ENCODE measurements around the gene LOC128125822.
A peak's percentile ranks its signal among the peaks of the same experiment; 100 is the strongest.

The LOC128125822 gene

DNA sequence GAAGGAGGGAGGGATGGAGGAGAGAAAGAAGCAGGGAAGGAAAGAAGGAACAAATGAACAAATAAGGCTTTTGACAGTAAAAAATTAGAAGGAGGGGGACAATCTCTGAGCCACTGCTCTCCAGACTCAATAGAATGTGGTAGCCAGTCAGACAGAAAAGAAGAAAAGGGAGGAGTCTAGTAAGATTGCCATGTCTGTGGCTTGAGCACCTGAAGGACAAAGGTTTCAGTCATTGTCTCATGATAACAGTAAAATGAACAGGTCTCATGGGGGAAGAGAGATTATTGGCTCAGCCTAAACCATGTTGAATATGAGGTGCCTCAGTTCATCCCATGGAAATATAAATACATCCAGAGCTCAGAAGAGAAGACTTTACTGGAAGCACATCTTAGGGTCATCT is 14.0 kb upstream of the LOC128125822 start:
- no peak for DNase-seq

DNA sequence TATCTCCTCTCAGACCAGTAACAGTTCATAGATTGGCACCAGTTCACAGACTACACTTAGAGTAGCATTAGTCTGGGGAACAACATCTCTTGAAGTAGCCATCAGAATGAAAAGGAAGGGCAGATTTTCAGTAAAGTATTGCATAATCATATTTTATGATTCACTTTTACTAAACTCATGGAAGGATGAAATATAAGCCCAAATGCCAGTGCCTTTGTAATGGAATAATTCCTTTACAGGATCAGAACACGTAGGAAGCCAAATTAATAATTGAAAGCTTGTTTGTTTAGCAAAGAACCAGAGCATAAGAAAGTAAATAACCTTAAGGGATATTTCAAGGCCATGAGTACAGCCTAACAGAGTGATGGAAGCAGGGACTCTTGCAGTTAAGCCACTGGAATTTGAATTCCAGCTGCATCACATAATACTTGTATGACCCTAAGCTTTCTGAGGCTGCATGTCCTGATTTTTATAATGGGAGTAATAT is 11.4 kb upstream of the LOC128125822 start:
- DNase-seq: no peak

DNA sequence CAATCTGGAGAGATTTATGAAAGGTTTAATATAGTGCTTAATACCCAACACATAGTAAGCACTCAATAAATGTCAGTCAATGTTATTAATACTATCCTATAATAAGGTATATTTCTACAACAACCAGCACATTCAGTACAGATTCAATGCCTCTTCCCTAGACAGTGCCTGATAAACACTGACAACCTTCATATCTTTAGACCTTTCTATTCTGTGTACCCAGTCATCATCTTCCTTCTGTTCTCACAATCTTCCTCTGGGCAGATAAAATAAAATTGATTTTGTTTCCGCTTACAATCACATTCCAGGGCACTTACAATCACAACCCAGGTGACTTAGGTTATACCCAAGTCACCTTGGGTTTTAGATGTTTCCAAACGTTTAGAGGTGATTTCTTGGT is 11.0 kb upstream of the LOC128125822 start:
- DNase-seq: no peak

DNA sequence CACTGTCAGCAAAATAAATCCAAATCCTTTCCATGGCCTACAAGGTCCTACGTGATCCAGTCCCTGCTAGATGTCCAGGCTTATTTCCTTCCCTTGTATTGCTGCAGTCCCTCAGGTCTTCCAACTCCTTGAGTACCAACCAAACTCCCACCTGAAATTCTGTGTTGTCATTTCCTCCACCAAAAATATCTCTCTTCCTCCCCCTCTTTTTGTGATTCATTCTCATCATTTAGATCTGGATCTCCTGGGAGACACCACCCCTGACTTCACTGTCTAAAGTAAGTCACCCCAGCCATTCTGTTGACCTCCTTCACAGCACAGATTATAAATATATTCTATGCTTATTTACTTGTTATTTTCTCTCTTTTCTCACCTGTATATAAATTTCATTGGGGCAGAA is 9.0 kb upstream of the LOC128125822 start:
- DNase-seq: no peak

DNA sequence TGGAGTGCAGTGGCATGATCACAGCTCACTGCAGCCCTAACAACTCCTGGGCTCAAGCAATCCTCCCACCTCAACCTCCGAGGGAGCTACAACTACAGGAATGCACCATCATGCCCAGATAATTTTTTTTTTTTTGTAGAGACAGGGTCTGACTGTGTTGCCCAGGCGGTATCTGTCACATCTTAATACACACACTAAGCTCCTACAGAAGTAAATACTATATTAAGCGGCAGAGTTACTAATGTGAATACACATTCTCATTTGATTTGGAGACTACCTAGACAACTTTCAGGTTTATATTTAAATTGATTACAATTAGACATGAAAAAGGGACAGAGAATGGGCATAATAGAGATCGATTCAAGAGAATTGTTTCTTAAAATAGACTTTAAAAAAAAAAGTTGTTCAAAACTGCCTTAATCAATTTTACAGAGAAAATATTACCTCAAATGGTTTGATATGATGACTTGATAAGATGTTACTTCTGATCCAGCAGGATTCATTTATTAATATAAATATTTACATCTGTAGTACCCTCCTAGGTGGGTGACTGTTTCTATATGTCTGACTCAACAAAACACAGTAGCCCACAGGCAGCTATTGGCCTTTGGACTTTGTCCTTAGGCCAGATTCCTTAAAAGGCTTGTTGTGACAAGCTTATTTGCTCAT is 7.1 kb upstream of the LOC128125822 start:
- no peak for DNase-seq

DNA sequence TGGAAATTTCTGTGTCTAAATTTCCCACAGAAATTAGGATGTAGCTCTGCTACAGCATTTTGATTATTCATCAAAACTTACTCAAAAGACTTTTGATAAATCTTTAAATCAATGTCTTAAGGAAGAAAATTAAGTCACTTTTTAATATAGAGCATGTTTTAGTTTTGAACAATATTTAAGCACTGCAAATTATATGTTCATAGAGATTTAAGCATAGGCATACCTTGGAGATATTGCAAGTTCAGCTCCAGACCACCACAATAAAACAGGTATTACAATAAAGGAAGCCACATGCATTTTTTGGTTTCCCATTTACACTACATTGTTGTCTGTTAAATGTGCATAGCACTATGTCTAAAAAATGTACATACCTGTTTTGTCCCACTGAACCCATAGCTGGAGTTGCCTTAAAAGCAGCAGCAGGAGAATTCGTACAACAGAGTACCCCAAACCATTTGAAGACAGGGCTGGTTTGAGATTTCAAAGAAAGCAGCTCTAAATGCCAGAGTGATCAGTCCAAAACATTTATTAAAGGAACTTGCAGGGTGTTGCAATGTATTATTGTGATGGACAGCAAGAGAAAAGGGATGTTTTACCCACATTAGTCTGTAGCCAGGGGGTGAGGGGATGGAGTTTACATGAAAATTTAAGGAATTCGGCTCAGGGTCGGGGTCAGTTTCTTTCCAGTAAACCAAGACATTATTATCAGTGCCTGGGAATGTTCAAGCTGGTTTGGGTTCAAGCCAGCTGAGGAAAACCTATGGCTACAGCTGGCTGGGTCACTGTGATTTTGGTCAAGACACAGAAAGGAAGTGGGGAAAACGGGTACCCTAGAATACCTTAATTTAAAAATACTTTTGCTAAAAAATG is 6.3 kb upstream of the LOC128125822 start:
- no peak for DNase-seq

DNA sequence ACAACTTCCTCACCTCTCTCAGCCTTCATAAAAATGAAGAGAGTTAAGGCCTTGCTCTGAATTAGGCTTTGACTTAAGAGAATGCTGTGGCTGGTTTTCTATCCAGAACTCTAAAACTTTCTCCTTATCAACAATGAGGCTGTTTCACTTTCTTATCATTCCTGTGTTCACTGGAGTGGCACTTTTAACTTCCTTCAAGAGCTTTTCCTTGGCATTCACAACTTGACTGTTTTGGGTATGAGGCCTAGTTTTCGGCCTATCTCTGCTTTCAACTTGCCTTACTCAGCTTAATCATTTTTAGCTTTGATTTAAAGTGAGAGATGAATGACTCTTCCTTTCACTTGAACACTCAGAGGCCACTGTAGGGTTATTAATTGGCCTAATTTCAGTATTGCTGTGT is 4.3 kb upstream of the LOC128125822 start:
- DNase-seq: no peak

DNA sequence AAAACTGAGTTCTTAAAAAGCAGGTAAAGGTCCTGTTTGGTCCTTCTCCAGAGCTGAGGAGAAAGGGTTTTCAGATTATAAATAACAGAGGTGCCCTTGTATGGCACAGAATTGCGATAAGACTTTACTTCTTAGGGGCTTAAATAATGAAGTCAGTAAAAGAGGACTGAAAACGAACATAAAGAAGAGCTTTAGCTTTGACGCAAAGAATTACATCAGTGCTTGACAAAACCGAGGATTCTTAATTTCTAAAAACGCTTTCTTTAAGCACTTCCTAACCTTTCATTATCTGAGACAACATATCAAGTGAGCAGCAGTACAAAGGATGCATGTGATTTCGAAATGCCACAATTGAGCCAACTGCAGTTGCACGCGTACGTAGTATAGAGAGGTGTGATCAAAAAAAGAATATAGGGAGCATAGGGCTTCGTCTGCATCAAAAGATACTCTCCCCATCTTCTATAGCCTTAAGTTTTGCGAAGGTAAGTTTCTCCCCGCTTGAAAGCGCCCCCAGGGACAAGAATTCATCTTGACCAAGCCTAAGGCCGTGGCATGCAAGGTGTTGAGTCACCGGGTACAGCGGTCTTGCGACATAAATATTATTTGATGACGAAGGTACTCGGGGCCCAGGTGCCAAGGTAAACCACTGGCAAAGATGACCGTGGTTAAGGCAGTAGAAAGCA is 778 bp upstream of the LOC128125822 start:
- DNase-seq: no peak

DNA sequence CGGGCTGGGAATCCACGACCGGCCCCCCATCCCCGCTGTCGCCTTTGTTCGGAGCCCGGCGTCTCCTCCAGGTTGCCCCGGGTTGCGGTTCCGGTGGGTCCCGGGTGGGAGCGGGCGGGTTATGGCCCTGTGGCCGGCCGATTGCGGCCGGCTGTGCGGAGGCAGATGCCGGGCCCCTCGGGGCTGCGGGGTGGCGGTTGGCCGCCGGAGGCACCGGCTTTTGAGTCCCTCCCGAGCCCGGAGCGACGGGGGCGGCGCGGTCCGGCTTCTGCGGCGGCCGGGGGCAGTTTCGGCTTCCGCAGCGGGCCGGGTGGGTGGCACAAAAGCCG is 431 bp downstream of the LOC128125822 start:
- peak; percentile 88 for DNase-seq

DNA sequence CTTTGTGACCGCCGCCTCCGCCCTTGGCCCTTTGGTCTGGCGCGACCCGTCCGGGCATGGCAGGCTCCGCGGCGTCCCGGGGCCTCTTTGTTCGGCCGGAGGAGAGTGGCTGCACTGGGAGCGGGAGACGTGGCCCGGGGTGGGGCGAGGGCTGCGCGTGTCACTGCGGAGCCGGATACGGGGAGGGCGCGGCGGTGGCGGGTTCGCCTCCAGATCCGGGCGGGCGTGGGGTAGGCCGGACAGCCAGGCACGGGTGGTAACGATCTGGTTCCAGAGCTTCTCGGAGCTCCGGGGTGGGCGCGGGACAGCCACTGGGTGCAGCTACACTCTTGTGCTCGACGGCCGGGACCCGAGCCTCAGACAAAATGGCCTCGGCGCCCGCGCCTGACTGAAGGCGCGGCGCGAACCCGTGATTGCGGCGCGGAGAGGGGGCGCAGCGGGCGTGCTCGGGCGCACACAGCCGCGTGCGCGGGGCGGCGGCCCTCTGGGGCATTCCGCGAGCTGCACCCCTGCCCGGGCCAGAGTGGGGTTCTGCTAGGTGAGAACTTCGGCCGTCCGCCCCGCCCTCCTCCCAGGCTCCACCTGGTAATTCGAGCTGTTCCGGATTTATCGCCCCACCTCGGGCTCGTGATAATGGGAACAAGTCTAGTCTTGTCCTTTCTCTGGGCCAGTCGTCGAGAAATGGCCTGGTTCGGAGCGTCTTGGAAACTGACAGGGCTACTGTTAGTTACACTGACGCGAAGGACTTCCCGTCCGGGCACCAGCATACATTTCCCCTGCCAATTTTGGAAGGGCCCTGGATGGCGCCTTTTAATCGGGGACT is 1.0 kb downstream of the LOC128125822 start:
- DNase-seq: peak; percentile 95

DNA sequence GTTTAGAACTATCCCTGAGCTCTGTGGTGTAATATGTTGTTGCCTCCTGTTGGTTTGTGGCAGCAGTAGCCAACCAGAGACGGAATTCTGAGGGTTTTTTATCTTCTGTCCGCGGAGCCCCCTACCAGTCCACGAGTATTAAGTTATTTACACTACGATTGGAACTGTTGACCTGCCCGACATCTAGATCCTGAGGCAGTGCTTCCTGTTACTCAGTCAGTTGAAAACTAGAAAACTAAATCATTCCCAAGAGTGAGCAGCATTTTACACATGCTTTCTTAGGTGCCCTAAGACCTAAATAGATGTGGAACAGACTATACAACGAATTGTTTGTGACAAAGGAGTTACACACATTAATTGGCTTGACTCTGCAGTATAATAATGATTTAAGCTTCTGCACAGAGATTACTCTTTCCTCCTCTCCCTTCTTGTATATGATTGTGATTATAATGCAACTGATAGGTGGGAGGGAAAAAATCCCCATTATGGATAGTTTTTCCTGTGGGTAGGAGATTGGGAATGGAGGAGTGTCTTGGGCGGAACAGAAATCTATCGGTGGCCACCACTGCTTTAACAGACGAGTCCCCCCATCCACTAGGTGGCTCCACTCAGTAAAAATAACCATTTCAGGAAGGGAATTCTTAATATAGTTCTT is 1.7 kb downstream of the LOC128125822 start:
- no peak for DNase-seq

DNA sequence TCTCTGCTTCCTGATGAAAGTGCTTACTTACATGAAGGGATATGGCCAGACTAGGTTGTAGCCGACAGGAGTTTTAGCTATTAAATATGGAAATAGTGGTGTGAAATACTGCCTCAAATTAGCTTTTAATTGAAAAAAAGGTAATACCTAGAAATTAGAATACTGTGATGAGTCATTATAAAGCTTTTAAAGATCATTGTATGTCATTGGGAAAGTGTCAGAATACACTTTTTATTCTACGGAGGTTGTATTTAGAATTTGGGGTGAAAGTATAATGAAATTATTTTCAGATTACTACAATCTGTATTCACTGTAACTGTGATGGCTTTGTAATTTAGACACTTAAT is 2.2 kb downstream of the LOC128125822 start:
- no peak for DNase-seq

DNA sequence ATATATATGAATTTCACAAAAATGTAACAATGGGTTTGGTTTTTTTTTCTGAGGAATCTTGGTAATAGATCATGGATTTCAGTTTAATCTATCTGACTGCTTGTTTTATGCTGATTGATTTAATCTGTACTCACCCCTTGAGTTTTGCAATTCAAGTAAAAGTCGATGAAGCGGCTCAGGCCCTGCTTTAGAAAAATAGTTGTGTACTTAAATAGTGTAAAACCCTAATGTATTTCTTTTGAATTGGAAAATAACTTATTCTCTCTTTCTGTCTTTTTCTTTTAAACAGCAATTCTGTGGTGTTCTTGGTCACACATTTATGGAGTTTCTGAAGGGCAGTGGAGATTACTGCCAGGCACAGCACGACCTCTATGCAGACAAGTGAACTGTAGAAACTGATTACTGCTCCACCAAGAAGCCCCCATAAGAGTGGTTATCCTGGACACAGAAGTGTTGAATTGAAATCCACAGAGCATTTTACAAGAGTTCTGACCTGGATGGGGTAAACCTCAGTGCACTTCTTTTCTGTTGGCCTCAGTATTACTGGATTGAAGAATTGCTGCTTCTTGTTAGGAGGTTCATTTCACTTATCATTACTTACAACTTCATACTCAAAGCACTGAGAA is 4.0 kb downstream of the LOC128125822 start:
- DNase-seq: no peak

DNA sequence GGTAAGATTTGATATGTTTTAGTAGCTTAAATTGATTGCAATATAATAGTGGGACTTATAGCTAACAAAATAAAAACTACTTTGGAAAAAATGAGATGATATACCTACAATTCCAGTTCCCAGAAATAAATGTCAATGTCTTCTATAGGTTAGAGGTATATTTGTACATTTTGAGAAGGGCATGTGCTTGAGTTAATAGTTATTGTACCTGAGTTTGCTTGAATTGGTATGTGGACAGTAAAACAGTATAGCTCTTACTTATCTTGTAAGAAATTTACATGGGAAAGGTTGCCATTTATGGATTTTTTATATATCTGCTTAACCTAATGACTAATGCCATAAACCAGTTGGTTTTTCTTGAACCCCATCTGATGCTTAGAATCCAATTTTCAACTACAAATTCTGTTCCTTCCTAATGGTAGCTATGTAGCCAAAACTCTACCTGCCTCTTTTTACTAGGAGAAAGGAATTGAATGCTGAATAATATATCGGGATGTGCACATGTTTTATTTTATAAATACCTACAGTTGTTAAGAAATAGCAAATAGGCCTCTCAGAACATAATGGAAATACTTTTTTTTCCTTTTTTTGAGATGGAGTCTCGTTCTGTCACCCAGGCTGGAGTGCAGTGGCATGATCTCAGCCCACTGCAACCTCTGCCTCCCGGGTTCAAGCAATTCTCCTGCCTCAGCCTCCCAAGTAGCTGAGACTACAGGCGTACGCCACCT is 4.9 kb downstream of the LOC128125822 start:
- no peak for DNase-seq

DNA sequence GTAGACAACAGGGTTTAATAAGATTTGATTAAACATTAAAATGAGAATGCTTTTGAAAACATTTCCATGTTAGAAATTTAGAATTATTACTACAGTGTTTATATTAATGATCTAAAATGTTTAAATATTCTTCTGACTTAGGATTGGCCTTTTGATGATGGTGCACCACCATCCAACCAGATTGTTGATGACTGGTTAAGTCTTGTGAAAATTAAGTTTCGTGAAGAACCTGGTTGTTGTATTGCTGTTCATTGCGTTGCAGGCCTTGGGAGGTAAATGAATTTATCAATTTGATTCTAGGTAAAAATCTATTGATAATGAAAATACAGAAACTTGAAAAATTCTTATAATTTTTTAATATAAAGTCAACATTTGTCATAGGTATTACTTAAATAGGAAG is 6.5 kb downstream of the LOC128125822 start:
- no peak for DNase-seq

DNA sequence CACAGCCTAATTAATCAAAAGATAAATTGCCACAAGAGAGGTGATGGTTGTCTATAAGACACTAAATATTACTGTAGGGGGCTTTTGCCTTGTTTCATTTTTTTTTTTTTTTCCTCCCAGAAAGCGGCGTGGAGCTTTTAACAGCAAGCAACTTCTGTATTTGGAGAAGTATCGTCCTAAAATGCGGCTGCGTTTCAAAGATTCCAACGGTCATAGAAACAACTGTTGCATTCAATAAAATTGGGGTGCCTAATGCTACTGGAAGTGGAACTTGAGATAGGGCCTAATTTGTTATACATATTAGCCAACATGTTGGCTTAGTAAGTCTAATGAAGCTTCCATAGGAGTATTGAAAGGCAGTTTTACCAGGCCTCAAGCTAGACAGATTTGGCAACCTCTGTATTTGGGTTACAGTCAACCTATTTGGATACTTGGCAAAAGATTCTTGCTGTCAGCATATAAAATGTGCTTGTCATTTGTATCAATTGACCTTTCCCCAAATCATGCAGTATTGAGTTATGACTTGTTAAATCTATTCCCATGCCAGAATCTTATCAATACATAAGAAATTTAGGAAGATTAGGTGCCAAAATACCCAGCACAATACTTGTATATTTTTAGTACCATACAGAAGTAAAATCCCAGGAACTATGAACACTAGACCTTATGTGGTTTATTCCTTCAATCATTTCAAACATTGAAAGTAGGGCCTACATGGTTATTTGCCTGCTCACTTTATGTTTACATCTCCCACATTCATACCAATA is 7.8 kb downstream of the LOC128125822 start:
- no peak for DNase-seq

DNA sequence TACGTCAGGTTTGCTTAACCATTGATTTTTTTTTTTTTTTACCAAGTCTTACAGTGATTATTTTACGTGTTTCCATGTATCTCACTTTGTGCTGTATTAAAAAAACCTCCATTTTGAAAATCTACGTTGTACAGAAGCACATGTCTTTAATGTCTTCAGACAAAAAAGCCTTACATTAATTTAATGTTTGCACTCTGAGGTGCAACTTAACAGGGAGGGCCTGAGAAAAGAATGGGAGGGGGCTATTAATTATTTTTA is 8.4 kb downstream of the LOC128125822 start:
- no peak for DNase-seq

DNA sequence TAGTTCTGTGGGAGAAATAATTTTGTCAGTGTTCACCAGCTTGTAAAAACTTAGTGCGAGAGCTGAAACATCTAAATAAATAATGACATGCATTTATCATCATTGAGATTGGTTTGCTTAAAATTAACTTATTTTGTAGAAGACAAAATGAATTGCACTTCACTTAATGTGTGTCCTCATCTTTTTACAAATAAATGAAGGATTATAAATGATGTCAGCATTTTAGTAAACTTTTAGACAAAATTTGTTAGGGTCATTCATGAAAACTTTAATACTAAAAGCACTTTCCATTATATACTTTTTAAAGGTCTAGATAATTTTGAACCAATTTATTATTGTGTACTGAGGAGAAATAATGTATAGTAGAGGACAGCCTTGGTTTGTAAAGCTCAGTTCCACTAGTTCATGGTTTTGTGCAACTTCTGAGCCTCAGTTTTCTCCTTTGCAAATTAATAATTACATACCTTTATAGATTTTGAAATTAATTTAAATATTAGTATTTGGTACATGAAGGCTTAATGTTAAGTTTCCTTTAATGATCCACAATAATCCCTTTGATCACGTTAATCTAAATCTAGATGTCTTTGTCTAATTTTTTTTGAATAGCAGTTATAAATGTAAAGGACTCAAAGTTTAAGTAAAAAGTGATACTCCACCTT is 9.2 kb downstream of the LOC128125822 start:
- no peak for DNase-seq

DNA sequence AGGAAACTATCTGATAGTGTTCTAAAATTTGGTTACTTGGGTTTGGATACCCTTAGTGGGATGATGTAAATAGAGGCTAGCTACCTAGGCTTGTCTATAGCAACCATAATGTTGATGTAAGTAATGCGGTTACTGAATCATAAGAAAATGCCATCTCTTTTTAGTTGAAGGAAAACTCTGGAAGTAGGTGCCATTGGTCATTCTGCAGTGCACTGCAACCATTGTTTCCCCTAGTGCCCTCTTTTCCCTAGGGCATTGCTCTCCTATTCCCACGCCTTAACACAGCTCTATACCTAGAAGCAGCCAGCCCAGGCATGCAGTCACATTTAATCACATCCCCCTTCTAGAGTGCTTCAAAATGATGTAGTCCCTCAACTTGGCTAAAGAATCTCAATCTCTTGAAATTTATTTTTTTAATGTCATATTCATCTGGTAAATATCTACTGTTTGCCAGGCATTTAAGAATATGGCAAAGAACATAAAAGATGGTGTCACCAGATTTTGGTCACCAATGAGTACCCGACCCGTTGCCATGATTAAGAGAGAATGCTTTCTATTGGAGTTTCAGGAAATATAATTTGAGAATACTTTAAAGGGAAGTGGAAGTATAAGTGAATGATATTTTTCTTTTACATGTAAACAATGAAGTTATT is 10.4 kb downstream of the LOC128125822 start:
- no peak for DNase-seq

Measured in right kidney (tissue), 1 donor.